Activated CD4-positive, CD25-positive, alpha-beta regulatory T cell treated with anti-CD3 and anti-CD28 coated beads, Interleukin-2, amount 50 U/mL, for 24 hours (primary cell): ENCODE data around the gene PRPF19.

ENCODE experiments used
- ATAC-seq, 2 donors: fragments of 150-1000 bp; cut with Tn5 transposase; one replicate each; pipeline ENCODE4 v1.10.0; 2021; ENCODE audit warnings: mild to moderate bottlenecking in 1 of 2, moderate library complexity in 1 of 2

Gene PRPF19

GRCh38 chr11:60937144-60937527, 30.8 kb upstream of the PRPF19 start:
- no peak for ATAC-seq

GRCh38 chr11:60936467-60937143, 30.2 kb upstream of the PRPF19 start:
- no peak for ATAC-seq

- no peak for ATAC-seq
These were observed 29.5 kb upstream of the PRPF19 start for GRCh38 chr11:60935676-60936442.

- no peak for ATAC-seq
These were observed 28.6 kb upstream of the PRPF19 start for GRCh38 chr11:60934790-60935605.

GRCh38 chr11:60934124-60934789, 27.9 kb upstream of the PRPF19 start:
- ATAC-seq, result no peak

GRCh38 chr11:60933416-60934123, 27.2 kb upstream of the PRPF19 start:
- ATAC-seq, result no peak

- ATAC-seq, result no peak
These were observed 26.4 kb upstream of the PRPF19 start for GRCh38 chr11:60932605-60933356.

GRCh38 chr11:60931917-60932316, 25.5 kb upstream of the PRPF19 start:
- ATAC-seq, result no peak

GRCh38 chr11:60930394-60930793, 24.0 kb upstream of the PRPF19 start:
- ATAC-seq, result no peak

- no peak for ATAC-seq
These were observed 23.4 kb upstream of the PRPF19 start for GRCh38 chr11:60929764-60930163.

GRCh38 chr11:60928563-60929001, 22.2 kb upstream of the PRPF19 start:
- ATAC-seq, result no peak

- ATAC-seq, result no peak
These were observed 21.2 kb upstream of the PRPF19 start for GRCh38 chr11:60927600-60927999.

- ATAC-seq, result no peak
These were observed 20.7 kb upstream of the PRPF19 start for GRCh38 chr11:60927061-60927592.

GRCh38 chr11:60926500-60926899, 20.1 kb upstream of the PRPF19 start:
- no peak for ATAC-seq

- no peak for ATAC-seq
These were observed 19.5 kb upstream of the PRPF19 start for GRCh38 chr11:60925868-60926267.

- peak; percentile 11 to 37 for ATAC-seq
These were observed 18.8 kb upstream of the PRPF19 start for GRCh38 chr11:60924906-60925853.

- ATAC-seq, result peak; percentile 19 to 27
These were observed 17.9 kb upstream of the PRPF19 start, which contains the start of gene TMEM132A for GRCh38 chr11:60924110-60924905. TSS of gene TMEM132A (plus strand) at chr11:60924460. CDS start at chr11:60924634, 174 bp downstream.

GRCh38 chr11:60923800-60924109, 17.4 kb upstream of the PRPF19 start:
- ATAC-seq, result no peak

- no peak for ATAC-seq
These were observed 16.9 kb upstream of the PRPF19 start for GRCh38 chr11:60923326-60923725.
